Omental fat pad (tissue), 4 donors: ENCODE measurements around the gene ZCRB1. TPM values are rescaled to one million over a fixed set of nuclear protein-coding genes. Genes with fewer than 3 reads are reported as not detected.

Source experiments
- ATAC-seq: fragments of 150-250 bp; one replicate; pipeline ENCODE4 v1.9.1; 2016; ENCODE audit warnings: mild to moderate bottlenecking, moderate library complexity; ENCODE audit not compliant: low FRiP score
- DNase-seq: peaks from one replicate; pipeline ENCODE4 v3.0.0-alpha.2; 2019; ENCODE audit warnings: low spot score
- total RNA-seq, 4 donors: library from RNA; depleted of rRNA; stranded (reverse); fragments of >200 nt; gene quantifications; one replicate each; pipeline ENCODE4 v1.1.0, GENCODE V29; 2016
- TF ChIP-seq, protein P1 (sequence below), 3 donors: fragments of 450-650 bp; IDR thresholded peaks; one replicate each; pipeline ENCODE4 v1.5.1; 2016 to 2017; ENCODE audit warnings: antibody characterized with exemption in 3 of 3, mild to moderate bottlenecking in 3 of 3, moderate library complexity in 2 of 3

The ZCRB1 gene, protein sequence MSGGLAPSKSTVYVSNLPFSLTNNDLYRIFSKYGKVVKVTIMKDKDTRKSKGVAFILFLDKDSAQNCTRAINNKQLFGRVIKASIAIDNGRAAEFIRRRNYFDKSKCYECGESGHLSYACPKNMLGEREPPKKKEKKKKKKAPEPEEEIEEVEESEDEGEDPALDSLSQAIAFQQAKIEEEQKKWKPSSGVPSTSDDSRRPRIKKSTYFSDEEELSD
- total RNA-seq = 10 to 100 TPM; 22.3 to 31.0 (median 25.5) TPM

DNA sequence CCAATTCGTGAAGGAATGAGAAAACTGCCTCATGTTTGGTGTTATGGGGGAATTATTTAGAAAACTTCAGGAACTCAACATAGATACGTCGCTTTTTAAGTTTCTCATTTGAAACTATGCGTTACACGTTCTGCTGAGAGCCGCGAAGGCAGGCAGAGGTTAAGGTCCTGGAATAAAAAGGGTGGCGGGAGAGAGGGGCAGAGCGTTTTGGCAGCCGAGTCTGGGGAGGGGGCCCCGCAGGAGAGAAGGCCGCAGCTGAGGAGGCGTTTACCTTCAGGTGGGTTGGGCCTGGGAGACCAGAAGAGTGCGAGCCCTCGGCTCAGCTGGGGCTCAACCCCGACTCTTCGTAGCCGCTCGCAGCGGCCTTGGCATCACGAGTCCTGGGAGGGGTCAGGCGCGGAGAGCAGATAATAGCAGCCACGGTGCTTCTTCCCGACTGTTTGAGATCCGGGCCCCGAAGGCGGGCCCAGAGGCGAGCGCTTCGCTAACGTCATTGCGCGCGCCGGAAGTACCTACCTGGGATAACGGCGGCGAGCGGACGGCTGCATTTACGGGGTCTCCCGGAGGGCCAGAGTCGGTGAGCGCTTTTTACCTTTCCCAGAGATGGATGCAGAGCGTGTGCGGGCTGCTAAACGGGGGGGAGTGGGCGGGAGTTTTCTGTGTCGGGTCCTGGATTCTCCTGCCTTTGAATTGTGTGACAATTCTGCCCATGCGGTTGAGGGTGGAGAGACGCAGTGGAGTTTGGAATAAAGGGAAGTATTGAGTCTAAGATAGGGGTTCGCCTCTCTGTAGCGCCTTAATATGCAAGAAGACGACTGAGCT is at the start of gene ZCRB1, which contains the start of gene PPHLN1:
ZCRB1 (minus strand) TSS at position 442 of the 822 bp plus-strand sequence. CDS start 1,992 bp downstream, outside the sequence.
PPHLN1 (plus strand) TSS at position 515 of the 822 bp plus-strand sequence. CDS start 9,736 bp downstream, outside the sequence.
- DNase-seq = peak; percentile 71
- peak; percentile 99 for ATAC-seq
- TF ChIP-seq, protein P1, sequence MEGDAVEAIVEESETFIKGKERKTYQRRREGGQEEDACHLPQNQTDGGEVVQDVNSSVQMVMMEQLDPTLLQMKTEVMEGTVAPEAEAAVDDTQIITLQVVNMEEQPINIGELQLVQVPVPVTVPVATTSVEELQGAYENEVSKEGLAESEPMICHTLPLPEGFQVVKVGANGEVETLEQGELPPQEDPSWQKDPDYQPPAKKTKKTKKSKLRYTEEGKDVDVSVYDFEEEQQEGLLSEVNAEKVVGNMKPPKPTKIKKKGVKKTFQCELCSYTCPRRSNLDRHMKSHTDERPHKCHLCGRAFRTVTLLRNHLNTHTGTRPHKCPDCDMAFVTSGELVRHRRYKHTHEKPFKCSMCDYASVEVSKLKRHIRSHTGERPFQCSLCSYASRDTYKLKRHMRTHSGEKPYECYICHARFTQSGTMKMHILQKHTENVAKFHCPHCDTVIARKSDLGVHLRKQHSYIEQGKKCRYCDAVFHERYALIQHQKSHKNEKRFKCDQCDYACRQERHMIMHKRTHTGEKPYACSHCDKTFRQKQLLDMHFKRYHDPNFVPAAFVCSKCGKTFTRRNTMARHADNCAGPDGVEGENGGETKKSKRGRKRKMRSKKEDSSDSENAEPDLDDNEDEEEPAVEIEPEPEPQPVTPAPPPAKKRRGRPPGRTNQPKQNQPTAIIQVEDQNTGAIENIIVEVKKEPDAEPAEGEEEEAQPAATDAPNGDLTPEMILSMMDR (IDR thresholded peaks at IDR 0.05) = no peak

DNA sequence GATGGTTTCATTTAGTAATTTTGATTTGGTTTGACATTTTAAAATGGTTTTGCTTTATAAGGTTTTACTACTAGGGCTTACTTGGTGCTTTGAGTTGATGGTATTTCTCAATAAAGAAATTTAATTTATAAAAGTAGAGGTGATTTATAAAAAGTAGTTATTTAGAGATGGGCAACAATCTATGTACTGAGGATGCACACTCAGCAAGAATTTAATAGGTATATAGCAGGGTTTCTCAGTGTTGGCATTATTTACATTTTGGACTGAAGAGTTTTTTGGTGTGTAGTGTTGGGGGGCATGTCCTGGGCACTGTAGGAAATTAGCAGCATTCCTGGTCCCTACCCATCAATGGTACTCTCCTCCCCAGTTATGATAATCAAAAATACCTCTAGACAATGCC is 47.8 kb upstream of the ZCRB1 start:
- TF ChIP-seq, protein P1 (IDR thresholded peaks at IDR 0.05) = no peak
- no peak for DNase-seq
- no peak for ATAC-seq

DNA sequence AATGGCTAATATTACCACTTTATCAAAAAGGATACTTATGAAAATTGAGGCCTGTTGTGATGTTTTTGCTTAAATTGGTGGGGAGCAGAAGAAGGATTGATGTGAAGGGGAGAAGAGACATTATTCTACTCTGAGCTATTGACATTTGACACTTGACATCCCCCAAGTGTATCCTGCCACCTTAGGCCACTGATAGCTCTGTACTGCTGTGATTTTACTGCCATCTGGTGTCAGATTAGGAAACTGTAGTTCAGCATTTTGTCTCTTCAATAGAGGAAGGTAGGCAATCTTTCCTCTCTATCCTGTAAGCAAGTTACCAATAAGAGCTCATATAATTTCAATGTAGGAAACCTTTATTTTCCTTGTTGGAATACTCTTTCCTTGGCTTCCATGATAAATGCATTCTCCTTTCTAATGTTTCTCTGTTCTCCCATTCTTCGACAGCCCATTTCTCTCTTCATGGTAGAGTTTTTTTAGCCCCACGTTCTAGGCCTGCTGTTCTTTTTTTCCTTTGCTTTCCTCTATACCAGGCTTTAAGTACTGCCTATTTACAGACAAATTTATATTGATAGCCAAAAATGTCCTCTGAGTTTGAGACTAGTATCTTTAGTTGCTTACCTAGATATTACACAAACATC is 46.4 kb upstream of the ZCRB1 start:
- ATAC-seq (no peak), DNase-seq (no peak)
- TF ChIP-seq, protein P1 (IDR thresholded peaks at IDR 0.05) = no peak

DNA sequence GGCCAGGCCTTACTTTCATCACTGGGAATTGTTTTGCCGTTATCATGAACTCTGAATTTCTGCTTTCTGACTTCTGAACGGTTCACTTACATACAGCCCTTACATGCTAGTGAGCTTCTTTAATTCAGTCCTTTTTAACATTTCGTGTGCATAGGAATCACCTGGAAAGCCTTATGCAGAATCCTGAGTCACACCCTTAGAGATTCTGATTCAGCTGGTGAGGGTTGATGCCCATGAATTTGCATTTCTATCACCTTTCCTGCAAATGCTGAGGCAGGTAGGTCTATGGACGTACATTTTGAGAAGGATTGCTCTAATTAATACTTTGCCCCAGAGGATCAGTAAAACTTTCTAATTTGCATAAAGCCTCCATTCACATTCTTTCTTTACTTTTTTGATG is 44.1 kb upstream of the ZCRB1 start:
- DNase-seq = no peak
- TF ChIP-seq, protein P1 (IDR thresholded peaks at IDR 0.05) = no peak
- ATAC-seq = no peak

DNA sequence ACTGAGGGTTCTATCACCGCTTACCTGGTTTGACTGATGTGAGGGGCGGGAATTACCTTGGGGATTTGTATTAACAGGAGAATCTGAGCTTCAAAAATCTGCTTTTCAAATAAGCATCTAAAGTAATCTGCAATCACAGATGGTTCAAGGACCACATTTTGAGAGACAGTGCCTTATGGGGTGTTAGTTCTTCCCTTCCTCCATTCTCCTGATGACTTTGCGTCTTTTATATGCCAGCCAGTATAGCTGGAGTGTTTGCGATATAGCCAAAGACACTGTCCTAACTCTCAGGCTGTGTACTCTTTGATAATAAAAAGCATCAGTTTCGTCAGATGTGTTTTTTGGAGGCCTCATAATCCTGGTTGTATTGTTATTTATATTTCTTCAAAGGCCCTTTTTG is 39.6 kb upstream of the ZCRB1 start:
- TF ChIP-seq, protein P1 (IDR thresholded peaks at IDR 0.05) = no peak
- ATAC-seq = no peak

DNA sequence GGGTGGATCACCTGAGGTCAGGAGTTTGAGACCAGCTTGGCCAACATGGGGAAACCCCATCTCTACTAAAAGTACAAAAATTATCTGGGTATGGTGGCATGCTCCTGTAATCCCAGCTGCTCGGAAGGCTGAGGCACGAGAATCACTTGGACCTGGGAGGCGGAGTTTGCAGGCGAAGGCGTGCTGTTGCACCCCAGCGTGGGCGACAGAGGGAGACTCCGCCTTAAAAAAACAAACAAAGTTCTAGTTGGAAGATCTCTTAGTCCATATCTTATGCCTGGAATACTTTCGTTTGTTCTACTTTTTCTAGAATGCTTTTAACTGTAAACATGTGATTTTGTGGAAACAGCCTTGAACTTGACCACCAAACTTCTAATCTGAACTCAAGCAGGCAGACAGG is 38.8 kb upstream of the ZCRB1 start:
- ATAC-seq = no peak
- TF ChIP-seq, protein P1 (IDR thresholded peaks at IDR 0.05) = no peak
- no peak for DNase-seq

More for the DNA sequence above, 39.6 kb upstream of the ZCRB1 start:
- DNase-seq = no peak
